ENCODE data around the gene GRHPR.
"Not testable (repeated sequence)": the region's sequence is repeated elsewhere in the genome, so short reads cannot be mapped to it uniquely, and the experiment has no call there.

GRHPR gene

DNA sequence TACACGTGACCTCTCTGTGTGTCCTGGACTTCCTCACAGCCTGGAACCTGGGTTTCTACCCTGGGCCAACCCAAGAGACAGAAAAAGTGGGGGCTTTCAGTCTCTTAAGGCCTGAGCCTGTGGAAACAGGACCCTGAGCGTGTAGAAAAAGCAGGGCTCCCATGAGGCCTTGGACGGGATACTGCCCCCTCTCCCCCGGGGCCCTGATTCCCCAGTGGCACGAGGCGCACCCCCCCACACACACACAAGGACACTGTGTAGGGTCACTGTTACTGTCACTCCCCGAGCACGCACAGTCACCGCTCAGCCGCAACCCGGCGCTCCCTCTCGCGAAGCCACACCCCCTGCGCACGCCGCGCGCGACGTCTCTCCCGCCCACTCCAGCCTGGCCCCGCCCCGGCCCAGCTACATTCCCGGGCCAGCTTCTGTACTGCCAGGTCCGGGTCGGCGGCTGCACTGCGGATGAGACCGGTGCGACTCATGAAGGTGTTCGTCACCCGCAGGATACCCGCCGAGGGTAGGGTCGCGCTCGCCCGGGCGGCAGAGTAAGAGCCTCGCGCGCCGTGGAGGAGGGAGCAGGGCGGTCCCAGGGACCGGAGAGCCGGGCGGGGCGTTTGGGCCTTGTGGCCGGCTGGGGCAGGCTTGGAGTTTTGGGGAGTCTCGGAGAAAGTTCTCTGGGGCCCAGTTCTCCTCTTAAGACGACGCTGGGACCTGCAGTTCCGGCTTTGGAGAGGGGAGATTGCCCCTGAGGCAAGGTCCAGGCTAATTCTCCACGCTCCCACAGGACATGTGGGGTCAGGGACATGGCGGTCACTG lies at the start of gene GRHPR:
GRHPR (plus strand) TSS at position 408 of the 816 bp plus-strand sequence; CDS start at position 463, 55 bp downstream.
- DNase-seq = peak; percentile 72 to 86 (median 80)

DNA sequence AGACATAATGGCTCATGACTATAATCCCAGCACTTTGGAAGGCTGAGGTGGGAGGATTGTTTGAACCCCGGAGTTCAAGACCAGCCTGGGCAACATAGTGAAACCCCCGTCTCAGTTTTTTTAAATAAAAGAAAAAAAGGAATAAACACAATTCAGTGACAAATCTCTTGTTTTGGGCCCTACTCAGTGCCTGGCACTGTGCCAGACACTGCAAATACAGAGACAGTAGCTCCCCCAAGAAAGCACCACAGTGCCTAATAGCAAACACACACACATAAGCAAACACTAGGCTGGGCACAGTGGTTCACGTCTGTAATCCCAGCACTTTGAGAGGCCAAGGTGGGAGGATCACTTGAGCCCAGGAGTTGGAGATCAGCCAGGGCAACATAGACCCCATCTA lies 49.7 kb upstream of the GRHPR start:
- DNase-seq = no peak

DNA sequence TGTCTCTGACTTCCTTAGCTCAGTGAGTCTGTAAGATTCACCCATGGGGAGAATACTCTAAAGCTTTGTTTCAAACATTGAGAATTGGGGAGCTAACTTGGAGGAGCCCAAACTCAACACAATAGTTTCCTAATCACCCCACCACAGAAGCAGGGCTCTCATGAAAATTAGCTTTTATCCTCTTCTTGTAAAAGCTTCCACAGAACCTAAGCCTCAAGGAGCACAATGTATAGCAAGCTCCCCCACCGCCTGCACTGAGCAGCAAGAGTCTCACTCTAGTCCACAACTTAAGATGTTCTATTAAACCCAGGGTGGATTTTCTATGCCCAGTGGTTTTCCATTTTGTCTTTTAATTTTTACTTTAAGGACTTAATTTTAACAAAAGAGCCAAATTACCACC lies 48.9 kb upstream of the GRHPR start:
- no peak for DNase-seq

GRCh38 chr9:37374892-37375291 lies 47.6 kb upstream of the GRHPR start:
- no peak for DNase-seq

- DNase-seq = no peak
Measured at GRCh38 chr9:37377688-37378612, 44.5 kb upstream of the GRHPR start.

DNA sequence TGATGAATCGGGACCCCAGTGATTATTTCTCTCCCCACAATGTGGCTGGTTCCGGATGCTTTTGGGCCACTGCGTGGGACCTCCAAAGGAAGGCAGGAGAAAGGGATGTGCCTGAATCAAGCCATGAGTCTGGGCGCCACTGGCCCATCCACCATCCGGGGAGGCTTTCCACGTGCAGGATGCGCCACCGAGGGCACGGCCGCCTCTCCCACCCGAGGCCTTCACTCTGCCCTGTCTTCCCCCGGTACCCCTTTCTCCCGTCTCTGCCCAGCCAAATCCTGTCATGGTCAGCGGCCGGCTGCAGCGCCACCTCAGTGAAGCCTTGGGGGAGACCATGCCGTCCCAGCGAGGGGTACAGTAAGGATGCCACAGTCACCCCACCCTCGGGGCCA lies 43.9 kb upstream of the GRHPR start:
- no peak for DNase-seq

DNA sequence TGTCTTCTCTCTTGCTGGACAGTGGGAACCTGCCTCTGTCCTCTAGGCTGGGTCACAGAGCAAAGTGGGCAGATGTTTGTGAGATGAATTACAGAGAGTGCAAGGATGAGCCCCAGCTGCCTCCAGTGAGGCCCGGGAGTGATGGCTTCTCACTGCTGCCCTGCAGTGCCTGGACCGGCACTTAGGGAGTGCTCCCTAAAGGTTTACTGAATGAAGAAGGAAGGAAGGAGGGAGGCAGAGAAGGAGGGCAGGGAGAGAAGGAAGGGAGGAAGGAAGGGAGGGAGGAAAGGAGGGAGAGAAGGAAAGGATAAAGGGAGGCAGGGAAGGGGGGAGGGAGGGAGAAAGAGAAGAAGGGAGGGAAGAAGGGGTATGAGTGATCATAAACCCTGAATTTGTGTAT lies 42.7 kb upstream of the GRHPR start:
- DNase-seq = no peak

DNA sequence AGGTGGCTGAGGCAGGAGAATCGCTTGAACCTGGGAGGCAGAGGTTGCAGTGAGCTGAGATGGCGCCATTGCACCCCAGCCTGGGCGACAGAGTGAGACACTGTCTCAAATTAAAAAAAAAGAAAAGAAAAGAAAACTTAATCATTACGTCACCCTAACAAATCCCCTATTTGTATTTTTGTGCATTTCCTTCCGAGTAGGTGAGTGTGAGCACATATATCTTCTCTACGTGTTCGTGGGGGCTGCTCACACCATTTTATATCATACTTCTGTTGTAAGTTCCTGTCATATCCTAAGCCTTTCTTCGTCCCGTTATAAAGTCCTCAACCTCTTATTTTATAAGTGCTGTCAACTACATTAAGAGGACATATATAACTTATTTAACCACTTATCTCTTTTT lies 41.9 kb upstream of the GRHPR start:
- no peak for DNase-seq

DNA sequence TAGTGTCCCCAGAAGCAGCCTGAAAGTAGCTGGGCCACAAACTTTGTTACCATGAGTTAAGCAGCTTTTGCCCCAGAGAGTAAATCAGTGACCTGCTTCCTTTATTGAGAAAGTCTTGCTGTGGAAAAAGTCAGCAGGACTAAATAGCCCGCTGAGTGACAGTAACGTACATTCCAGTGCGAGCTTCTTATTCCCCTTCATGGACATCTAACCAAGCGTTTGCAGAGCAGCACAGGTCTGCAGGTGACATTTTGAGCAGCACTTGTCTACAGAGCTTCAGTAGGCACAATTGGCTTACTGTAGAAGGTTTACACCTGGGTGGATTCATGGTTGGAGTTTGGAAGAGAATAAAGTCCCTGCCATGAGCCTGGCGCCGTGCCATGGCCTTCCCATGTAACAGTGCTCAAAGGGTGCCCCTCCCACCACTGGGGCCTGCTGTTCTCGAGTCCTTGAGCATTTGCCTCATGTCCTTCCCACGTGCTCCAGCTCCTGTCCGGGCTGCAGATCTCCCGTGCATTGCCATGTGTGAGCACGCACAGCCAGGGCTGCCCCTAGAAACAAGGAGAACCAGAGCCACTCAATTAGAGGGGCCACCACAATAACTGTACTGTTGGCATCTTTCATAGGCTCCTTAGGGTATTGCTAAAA lies 41.3 kb upstream of the GRHPR start:
- no peak for DNase-seq

- DNase-seq = no peak
Measured at GRCh38 chr9:37382161-37382981, 40.1 kb upstream of the GRHPR start.

- DNase-seq = no peak
Measured at GRCh38 chr9:37382982-37383357, 39.5 kb upstream of the GRHPR start.

DNA sequence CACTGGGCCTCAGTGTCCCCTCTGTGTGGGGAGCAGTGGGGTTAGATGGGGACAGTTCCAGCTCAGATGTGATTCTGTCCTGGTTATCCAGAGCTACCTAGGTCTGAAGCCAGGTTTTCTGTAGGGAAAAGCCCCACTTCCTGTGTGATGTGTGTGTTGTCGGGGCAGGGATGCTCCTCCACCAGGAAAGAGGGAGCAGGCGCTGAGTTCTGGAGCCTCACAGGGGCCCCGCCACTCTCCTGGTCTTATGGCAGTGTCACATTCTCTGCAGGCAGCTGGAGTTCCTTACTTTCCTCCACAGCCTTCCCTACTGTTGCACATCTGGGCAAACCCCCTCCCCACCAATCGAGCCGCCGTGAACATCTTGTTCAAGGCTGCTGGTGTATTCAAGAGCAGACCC lies 39.1 kb upstream of the GRHPR start:
- DNase-seq = no peak

GRCh38 chr9:37383876-37384746 lies 38.4 kb upstream of the GRHPR start:
- DNase-seq = no peak

GRCh38 chr9:37385286-37385685 lies 37.2 kb upstream of the GRHPR start:
- DNase-seq = no peak

- no peak for DNase-seq
Measured at GRCh38 chr9:37386988-37387387, 35.5 kb upstream of the GRHPR start.

DNA sequence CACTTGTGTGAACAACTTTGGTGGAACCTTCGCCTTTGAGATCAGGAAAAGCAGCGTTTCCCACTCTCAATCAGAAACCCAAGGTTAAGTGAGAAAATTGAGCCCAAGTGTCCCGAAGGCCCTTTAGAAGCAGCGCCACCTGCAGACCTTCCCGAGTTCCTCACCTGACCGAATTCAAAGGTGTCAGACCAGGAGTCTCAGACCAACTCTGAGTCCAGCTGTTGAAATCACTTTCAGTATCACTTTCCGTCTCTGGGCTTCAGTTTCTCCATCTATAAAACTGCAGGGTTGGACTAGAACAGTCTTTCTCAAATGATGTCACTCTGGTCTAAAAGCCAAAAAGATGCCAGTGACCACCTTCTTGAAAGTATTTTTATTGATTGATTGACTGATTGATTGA lies 31.7 kb upstream of the GRHPR start:
- peak in 1 of 6 experiments; percentile 2 for DNase-seq

GRCh38 chr9:37392272-37392671 lies 30.2 kb upstream of the GRHPR start:
- DNase-seq = no peak

DNA sequence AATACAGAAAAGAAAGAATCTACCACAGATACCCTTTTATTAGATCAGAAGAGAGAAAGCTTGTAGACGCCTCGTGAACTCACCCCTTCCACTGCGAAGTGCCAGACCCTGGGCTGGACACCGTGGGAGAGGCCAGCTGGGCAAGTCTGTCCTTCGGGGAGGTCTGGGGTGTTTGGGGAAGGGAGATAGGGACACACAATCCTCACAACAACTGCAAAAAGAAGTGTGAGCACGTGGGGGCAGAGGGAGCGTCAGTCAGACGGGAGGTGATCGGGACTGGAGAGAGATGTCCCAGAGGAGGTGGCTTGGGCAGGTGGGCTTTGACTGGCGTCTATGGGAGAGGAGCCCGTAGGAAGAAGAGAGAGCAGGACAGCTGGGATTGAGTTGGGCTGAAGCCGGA lies 27.3 kb upstream of the GRHPR start:
- no peak for DNase-seq

DNA sequence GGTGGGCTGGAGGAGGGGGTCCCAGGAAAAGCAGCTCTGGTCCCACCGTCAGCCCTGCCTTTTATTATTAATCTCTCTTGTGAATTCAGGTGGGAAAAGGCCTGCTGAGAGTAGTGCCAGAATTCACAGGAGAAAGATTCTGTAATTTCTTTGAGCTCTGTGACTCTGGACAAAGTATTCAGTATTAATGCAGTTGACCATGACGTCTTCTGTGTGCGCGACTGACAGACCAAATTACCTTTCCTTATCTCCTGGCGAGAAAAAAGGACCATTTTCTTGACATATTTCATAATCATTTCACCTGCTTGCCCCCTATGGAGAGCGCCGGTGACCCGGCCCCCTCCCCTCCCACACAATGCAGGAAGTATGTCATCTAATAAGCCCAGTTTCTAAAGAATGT lies 26.8 kb upstream of the GRHPR start:
- no peak for DNase-seq

- DNase-seq = not testable (repeated sequence)
Measured at GRCh38 chr9:37397948-37398347, 24.5 kb upstream of the GRHPR start.

DNA sequence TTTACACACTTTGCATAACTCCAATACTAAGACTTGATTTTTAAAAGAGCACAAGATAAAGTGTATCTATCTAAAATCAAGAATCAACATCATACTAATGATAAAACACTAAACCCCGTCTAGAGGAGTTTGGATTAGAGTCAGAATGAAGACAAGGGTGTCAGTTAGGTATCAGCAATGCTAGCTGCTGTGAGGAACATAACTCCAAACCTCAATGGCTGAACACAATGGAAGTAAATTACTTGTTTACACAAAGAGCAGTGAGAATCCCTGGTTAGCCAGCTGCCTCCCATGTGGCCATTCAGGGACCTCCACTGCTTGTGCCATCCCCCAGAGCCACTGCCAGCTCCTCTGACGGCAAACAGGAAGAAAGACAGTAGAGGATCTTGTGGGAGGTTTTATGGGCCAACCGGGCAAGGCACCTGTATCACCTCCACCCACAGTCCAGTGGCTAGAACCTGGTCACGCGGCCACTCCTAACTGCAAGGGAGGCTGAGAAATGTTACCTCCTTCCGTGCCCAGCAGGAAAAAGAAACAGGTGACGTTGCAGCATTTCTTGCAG lies 24.0 kb upstream of the GRHPR start:
- no peak for DNase-seq

Data from stimulated activated naive CD4-positive, alpha-beta T cell (primary cell).